Kidney (tissue), 14 donors: ENCODE measurements around the gene LGR5. TPM values are rescaled to one million over a fixed set of nuclear protein-coding genes. Genes with fewer than 3 reads are reported as not detected.

ENCODE experiments used
- DNase-seq, 5 donors: peaks; one replicate each; pipeline ENCODE4 v3.0.0-alpha.2; 2013 to 2020
- FAIRE-seq: peaks from 2 replicates; lab custom pipeline; 2012; peaks lifted over from hg19 to GRCh38; lab: Jason Lieb, UNC
- H3K27ac ChIP-seq, 2 donors: one replicate each; pipeline ENCODE4 v1.7.0; 2013; ENCODE audit warnings: low read depth in 2 of 2, low read length in 2 of 2, inconsistent platforms in 1 of 2
- H3K27me3 ChIP-seq: one replicate; pipeline ENCODE4 v1.7.1; 2013; ENCODE audit warnings: low read length, inconsistent platforms; ENCODE audit not compliant: control insufficient read depth, insufficient read depth
- H3K36me3 ChIP-seq, 3 donors: one replicate each; pipeline versions ENCODE4 v1.7.0 to v1.7.1; 2013; ENCODE audit warnings: low read length in 3 of 3, control low read depth in 1 of 3, inconsistent platforms in 1 of 3; ENCODE audit not compliant: insufficient read depth in 3 of 3, control insufficient read depth in 2 of 3
- H3K4me1 ChIP-seq, 3 donors: one replicate each; pipeline versions ENCODE4 v1.7.0 to v1.7.1; 2013; ENCODE audit warnings: low read length in 3 of 3, inconsistent platforms in 1 of 3, low read depth in 1 of 3; ENCODE audit not compliant: control insufficient read depth in 2 of 3, insufficient read depth in 2 of 3
- H3K4me3 ChIP-seq, 3 donors: one replicate each; pipeline versions ENCODE4 v1.7.0 to v1.8.1; 2013; ENCODE audit warnings: low read length in 3 of 3, control low read depth in 1 of 3, inconsistent platforms in 1 of 3
- H3K9ac ChIP-seq, 3 donors: one replicate each; pipeline versions ENCODE4 v1.7.0 to v1.7.1; 2013; ENCODE audit warnings: low read length in 3 of 3, control low read depth in 1 of 3, inconsistent platforms in 1 of 3
- H3K9me3 ChIP-seq, 3 donors: one replicate each; pipeline versions ENCODE4 v1.7.0 to v1.7.1; 2013; ENCODE audit warnings: low read length in 3 of 3, control low read depth in 1 of 3, inconsistent platforms in 1 of 3; ENCODE audit not compliant: control insufficient read depth in 2 of 3, insufficient read depth in 1 of 3
- CTCF ChIP-seq: IDR thresholded peaks from 3 replicates; pipeline ENCODE4 v1.5.1; 2012; ENCODE audit warnings: mild to moderate bottlenecking, moderate library complexity, borderline replicate concordance; ENCODE audit not compliant: insufficient read depth; ENCODE audit errors: extremely low read depth
- intact Hi-C: fragments of 100-400 bp; cut with DNase I; formaldehyde crosslinking; loops from one replicate; pipeline ENCODE4 v1.11.1; 2022
- polyA plus RNA-seq: library from polyadenylated mRNA; stranded (reverse); fragments of 350-450 nt; fragmentation: Illumina TruSeq; extraction: RNeasy Lipid Tissue Mini Kit (QIAGEN cat#74804); gene quantifications from one replicate; pipeline ENCODE4 v1.2.3, GENCODE V29; 2014; ENCODE audit warnings: low read depth, low replicate concordance; ENCODE audit not compliant: insufficient read depth
- total RNA-seq: library from RNA; stranded (reverse); fragmentation: NEBNext Ultra II Directional; extraction: Animal tissue kit (Norgen Biotek cat#: 25700); gene quantifications from one replicate; pipeline ENCODE4 v1.2.1, GENCODE V29; 2021
- donor health status: control.
- donor health status: control.
- donor health status: control.
- donor health status: control.
- donor health status: control.
- donor health status: DM: yes; HTN: yes; CAD: no.
- donor health status: Normal renal cell carcinoma (clear cell type).

Gene LGR5
- total and polyA plus RNA-seq, 2 donors from 2014 or later = 0.19 TPM; not detected in 1

DNA sequence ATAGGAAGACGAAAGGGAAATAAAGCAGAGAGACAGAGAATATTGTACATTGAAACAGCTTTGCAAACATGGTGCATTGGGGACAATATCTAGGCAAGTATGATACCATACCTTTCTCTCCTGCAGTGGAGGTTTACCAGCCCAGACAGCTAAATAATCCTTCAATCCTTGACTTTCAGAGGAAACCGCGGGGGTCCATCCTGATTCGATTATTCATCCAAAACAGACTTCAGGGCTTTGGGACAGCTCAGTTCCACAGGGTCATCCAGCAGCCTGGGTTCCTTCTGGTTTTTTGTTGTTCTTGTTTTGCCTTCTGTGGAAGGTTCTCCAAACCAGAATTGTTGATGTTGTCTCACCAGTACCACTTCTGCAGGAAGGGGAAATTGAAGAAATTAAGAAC is 81.5 kb downstream of the LGR5 start:
- no peak for FAIRE-seq
- H3K4me1 ChIP-seq = no peaks in the 10 kb centered on the region
- TF ChIP-seq CTCF = no peak

DNA sequence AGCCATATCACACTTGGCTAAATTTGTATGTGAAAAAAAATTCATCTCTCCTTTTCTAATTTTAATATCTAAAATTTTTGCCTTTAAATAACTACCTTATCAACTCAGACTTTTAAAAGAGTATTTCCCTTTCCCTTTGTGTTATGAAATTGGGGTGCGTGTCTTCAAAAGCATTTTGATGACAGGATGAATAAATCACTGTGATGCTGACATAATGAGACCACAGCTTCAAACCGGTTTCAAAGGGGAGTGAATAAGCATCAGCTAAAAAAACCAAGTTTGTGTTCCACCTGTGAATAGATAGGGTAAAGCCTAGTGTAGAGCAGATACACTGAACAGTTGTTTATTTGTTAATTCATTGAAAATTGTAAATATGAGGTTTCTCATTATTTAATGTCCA is 85.0 kb downstream of the LGR5 start:
- FAIRE-seq = no peak
- no peaks in the 10 kb centered on the region for H3K27me3 ChIP-seq
- no peaks in the 10 kb centered on the region for H3K36me3 ChIP-seq
- H3K9me3 ChIP-seq = no peaks in the 10 kb centered on the region
- TF ChIP-seq CTCF = no peak
- H3K27ac ChIP-seq = no peak overlapping the region
- no peak for DNase-seq
- H3K9ac ChIP-seq = no peak overlapping the region
- H3K4me3 ChIP-seq = no peak overlapping the region
- intact Hi-C loops = no loop called here
- H3K4me1 ChIP-seq = no peaks in the 10 kb centered on the region

More for the DNA sequence above, 81.5 kb downstream of the LGR5 start:
- no peaks in the 10 kb centered on the region for H3K27me3 ChIP-seq
- no peak overlapping the region for H3K27ac ChIP-seq
- no peaks in the 10 kb centered on the region for H3K36me3 ChIP-seq
- H3K9ac ChIP-seq = no peak overlapping the region
- no peak for DNase-seq
- intact Hi-C loops = no loop called here
- H3K4me3 ChIP-seq = no peak overlapping the region
- H3K9me3 ChIP-seq = peaks cover 0 to 3% (median 0%) of the 10 kb centered on the region in 3 donors

DNA sequence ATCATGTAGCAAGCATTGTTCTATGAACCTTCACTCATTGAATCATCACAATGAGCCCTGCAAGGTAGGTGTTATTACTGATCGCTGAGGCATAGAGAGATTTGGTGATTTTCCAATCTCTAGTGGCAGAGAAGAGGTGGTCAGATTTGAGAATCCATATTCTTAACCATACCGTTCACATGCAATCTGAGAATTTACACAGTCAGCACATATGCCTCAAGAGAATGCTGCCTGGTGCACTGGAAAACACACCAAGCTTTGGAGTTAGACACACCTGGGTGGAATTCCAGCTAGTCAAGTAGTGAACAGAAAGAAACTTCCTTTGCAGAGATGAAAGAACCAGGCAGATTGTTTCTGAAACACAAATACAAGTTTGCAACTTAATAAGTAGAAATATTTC is 94.1 kb downstream of the LGR5 start:
- no peak for TF ChIP-seq CTCF
- intact Hi-C loops = no loop called here
- no peak for FAIRE-seq

GRCh38 chr12:71536279-71536938 is 96.8 kb downstream of the LGR5 start:
- H3K27ac ChIP-seq = no peak overlapping the region
- no peaks in the 10 kb centered on the region for H3K27me3 ChIP-seq
- H3K9ac ChIP-seq = no peak overlapping the region
- FAIRE-seq = no peak
- H3K4me1 ChIP-seq = no peaks in the 10 kb centered on the region
- no peaks in the 10 kb centered on the region for H3K36me3 ChIP-seq
- no peaks in the 10 kb centered on the region for H3K9me3 ChIP-seq
- TF ChIP-seq CTCF = no peak
- DNase-seq = no peak
- intact Hi-C loops = no loop called here
- H3K4me3 ChIP-seq = no peak overlapping the region

More for the DNA sequence above, 94.1 kb downstream of the LGR5 start:
- Histone ChIP-seq H3K4me3 (no peak overlapping the region), H3K9me3 (no peaks in the 10 kb centered on the region), H3K9ac (no peak overlapping the region), H3K36me3 (no peaks in the 10 kb centered on the region), H3K27ac (no peak overlapping the region), H3K27me3 (no peaks in the 10 kb centered on the region), H3K4me1 (no peaks in the 10 kb centered on the region)
- DNase-seq = no peak
